Stimulated activated CD8-positive, alpha-beta memory T cell treated with anti-CD3 and anti-CD28 coated beads, Interleukin-15, amount 100 ng/mL, for 1 hour (primary cell): ENCODE data around the gene COL4A6.

Experiments used
- DNase-seq: peaks from one replicate; pipeline ENCODE4 v3.0.0-alpha.2; 2020; ENCODE audit warnings: low read depth

Gene COL4A6

GRCh38 chrX:108331126-108331909, 106.9 kb downstream of the COL4A6 start:
- no peak for DNase-seq

GRCh38 chrX:108323751-108324150, 114.5 kb downstream of the COL4A6 start:
- no peak for DNase-seq

- no peak for DNase-seq
Measured at GRCh38 chrX:108322234-108322633, 116.0 kb downstream of the COL4A6 start.

GRCh38 chrX:108316456-108316855, 121.8 kb downstream of the COL4A6 start:
- no peak for DNase-seq

- DNase-seq, result no peak
Measured at GRCh38 chrX:108313669-108314068, 124.6 kb downstream of the COL4A6 start.

- no peak for DNase-seq
Measured at GRCh38 chrX:108312957-108313356, 125.3 kb downstream of the COL4A6 start.

- no peak for DNase-seq
Measured at GRCh38 chrX:108312011-108312410, 126.2 kb downstream of the COL4A6 start.

GRCh38 chrX:108310506-108310905, 127.7 kb downstream of the COL4A6 start:
- no peak for DNase-seq

- DNase-seq, result no peak
Measured at GRCh38 chrX:108309144-108309543, 129.1 kb downstream of the COL4A6 start.

GRCh38 chrX:108307132-108308085, 130.8 kb downstream of the COL4A6 start:
- no peak for DNase-seq

GRCh38 chrX:108306086-108306485, 132.1 kb downstream of the COL4A6 start:
- no peak for DNase-seq

- DNase-seq, result no peak
Measured at GRCh38 chrX:108304757-108305156, 133.5 kb downstream of the COL4A6 start.

GRCh38 chrX:108304210-108304609, 134.0 kb downstream of the COL4A6 start:
- no peak for DNase-seq

- no peak for DNase-seq
Measured at GRCh38 chrX:108303682-108304081, 134.5 kb downstream of the COL4A6 start.

GRCh38 chrX:108299704-108300103, 138.5 kb downstream of the COL4A6 start:
- DNase-seq, result no peak

- no peak for DNase-seq
Measured at GRCh38 chrX:108299101-108299591, 139.1 kb downstream of the COL4A6 start.

GRCh38 chrX:108298165-108298602, 140.0 kb downstream of the COL4A6 start:
- no peak for DNase-seq

- DNase-seq, result no peak
Measured at GRCh38 chrX:108297290-108297689, 140.9 kb downstream of the COL4A6 start.

- DNase-seq, result no peak
Measured at GRCh38 chrX:108292053-108292452, 146.2 kb downstream of the COL4A6 start.

GRCh38 chrX:108285918-108286317, 152.3 kb downstream of the COL4A6 start:
- DNase-seq, result no peak

GRCh38 chrX:108285356-108285755, 152.9 kb downstream of the COL4A6 start:
- DNase-seq, result no peak

GRCh38 chrX:108275732-108276131, 162.5 kb downstream of the COL4A6 start:
- no peak for DNase-seq

- DNase-seq, result no peak
Measured at GRCh38 chrX:108271397-108271787, 166.8 kb downstream of the COL4A6 start.
